ENCODE measurements around the gene CFAP46.

CFAP46 gene

GRCh38 chr10:132928261-132928660 lies 14.1 kb downstream of the CFAP46 start:
- no peak for ATAC-seq
- no peak for TF ChIP-seq ZNF565 (CRISPR knock-in tag; conservative IDR thresholded peaks at IDR 0.05; ENCODE audit: low read depth)
- TF ChIP-seq SNAI2 (CRISPR knock-in tag; IDR thresholded peaks at IDR 0.05) = no peak
- TF ChIP-seq ARNTL (CRISPR knock-in tag; IDR thresholded peaks at IDR 0.05; ENCODE audit: borderline replicate concordance, low read depth) = no peak
- TF ChIP-seq, protein P1, sequence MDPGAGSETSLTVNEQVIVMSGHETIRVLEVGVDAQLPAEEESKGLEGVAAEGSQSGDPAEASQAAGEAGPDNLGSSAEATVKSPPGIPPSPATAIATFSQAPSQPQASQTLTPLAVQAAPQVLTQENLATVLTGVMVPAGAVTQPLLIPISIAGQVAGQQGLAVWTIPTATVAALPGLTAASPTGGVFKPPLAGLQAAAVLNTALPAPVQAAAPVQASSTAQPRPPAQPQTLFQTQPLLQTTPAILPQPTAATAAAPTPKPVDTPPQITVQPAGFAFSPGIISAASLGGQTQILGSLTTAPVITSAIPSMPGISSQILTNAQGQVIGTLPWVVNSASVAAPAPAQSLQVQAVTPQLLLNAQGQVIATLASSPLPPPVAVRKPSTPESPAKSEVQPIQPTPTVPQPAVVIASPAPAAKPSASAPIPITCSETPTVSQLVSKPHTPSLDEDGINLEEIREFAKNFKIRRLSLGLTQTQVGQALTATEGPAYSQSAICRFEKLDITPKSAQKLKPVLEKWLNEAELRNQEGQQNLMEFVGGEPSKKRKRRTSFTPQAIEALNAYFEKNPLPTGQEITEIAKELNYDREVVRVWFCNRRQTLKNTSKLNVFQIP (CRISPR knock-in tag; IDR thresholded peaks at IDR 0.05; ENCODE audit: borderline replicate concordance, low read depth) = no peak
- TF ChIP-seq ZC3H10 (CRISPR knock-in tag; IDR thresholded peaks at IDR 0.05) = no peak
- TF ChIP-seq GLIS3 (CRISPR knock-in tag; IDR thresholded peaks at IDR 0.05) = no peak
- TF ChIP-seq RARB (CRISPR knock-in tag; IDR thresholded peaks at IDR 0.05) = no peak
- no peak for TF ChIP-seq TCF4 (CRISPR knock-in tag; IDR thresholded peaks at IDR 0.05; ENCODE audit: borderline replicate concordance)
- no peak for TF ChIP-seq CSDC2 (CRISPR knock-in tag; IDR thresholded peaks at IDR 0.05)

DNA sequence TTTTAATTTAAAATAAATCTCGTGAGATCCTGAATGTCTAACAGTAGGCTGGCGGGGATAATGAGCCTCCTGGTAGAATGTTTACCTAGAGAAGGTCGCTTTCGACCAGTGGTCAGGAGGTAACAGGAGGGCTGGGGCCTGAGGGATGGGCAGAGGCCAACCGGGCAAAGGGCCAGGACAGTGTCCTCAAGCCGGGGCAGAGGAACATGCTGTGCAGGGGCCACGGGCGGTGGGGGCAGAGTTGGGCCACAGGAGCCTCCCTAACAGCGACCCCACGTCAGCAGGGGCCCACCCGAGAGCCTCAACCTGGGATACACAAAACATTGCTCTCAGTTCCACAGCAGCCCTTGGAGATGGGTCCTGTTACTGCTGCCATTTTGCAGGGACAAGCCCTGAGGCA lies 14.5 kb downstream of the CFAP46 start:
- no peak for ATAC-seq
- TF ChIP-seq CSDC2 (CRISPR knock-in tag; IDR thresholded peaks at IDR 0.05) (no peak), BACH2 (CRISPR knock-in tag; IDR thresholded peaks at IDR 0.05; ENCODE audit: borderline replicate concordance) (no peak), ZFP3 (CRISPR knock-in tag; IDR thresholded peaks at IDR 0.05) (no peak), ZC3H10 (CRISPR knock-in tag; IDR thresholded peaks at IDR 0.05) (no peak)

GRCh38 chr10:132926777-132927650 lies 15.4 kb downstream of the CFAP46 start:
- TF ChIP-seq CSDC2 (CRISPR knock-in tag; IDR thresholded peaks at IDR 0.05) (no peak), SNAI2 (CRISPR knock-in tag; IDR thresholded peaks at IDR 0.05) (no peak), PPARA (CRISPR knock-in tag; IDR thresholded peaks at IDR 0.05; ENCODE audit: borderline replicate concordance) (no peak), ZFP3 (CRISPR knock-in tag; IDR thresholded peaks at IDR 0.05) (no peak), ZC3H10 (CRISPR knock-in tag; IDR thresholded peaks at IDR 0.05) (no peak), RARB (CRISPR knock-in tag; IDR thresholded peaks at IDR 0.05) (no peak)
- TF ChIP-seq, protein P2, sequence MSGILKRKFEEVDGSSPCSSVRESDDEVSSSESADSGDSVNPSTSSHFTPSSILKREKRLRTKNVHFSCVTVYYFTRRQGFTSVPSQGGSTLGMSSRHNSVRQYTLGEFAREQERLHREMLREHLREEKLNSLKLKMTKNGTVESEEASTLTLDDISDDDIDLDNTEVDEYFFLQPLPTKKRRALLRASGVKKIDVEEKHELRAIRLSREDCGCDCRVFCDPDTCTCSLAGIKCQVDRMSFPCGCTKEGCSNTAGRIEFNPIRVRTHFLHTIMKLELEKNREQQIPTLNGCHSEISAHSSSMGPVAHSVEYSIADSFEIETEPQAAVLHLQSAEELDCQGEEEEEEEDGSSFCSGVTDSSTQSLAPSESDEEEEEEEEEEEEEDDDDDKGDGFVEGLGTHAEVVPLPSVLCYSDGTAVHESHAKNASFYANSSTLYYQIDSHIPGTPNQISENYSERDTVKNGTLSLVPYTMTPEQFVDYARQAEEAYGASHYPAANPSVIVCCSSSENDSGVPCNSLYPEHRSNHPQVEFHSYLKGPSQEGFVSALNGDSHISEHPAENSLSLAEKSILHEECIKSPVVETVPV (CRISPR knock-in tag; IDR thresholded peaks at IDR 0.05) = no peak
- TF ChIP-seq, protein P1 (CRISPR knock-in tag; IDR thresholded peaks at IDR 0.05; ENCODE audit: borderline replicate concordance, low read depth) = no peak
- TF ChIP-seq, protein P3, sequence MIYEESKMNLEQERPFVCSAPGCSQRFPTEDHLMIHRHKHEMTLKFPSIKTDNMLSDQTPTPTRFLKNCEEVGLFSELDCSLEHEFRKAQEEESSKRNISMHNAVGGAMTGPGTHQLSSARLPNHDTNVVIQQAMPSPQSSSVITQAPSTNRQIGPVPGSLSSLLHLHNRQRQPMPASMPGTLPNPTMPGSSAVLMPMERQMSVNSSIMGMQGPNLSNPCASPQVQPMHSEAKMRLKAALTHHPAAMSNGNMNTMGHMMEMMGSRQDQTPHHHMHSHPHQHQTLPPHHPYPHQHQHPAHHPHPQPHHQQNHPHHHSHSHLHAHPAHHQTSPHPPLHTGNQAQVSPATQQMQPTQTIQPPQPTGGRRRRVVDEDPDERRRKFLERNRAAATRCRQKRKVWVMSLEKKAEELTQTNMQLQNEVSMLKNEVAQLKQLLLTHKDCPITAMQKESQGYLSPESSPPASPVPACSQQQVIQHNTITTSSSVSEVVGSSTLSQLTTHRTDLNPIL (CRISPR knock-in tag; IDR thresholded peaks at IDR 0.05; ENCODE audit: low read depth) = no peak

DNA sequence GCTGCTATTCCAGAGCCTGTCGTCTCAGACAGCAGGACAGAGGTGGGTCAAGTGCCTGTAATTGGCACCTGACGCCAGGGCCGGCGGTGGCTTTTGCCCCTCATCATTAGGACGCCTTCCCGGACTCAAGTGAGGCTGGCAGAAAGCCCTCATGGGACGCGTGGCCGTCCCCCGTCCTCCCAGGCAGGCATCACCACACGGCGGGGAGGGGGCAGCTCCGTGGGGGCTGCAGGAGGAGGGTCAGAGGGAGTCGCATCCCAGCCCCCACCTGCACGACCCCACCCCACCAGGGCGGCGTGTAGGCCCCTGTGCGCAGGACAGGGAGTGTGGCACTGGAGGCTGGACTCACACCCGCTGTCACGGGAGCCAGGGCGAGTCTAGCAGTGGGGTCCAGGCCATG lies 16.3 kb downstream of the CFAP46 start:
- TF ChIP-seq BACH2 (CRISPR knock-in tag; IDR thresholded peaks at IDR 0.05; ENCODE audit: borderline replicate concordance) (no peak), ZNF565 (CRISPR knock-in tag; conservative IDR thresholded peaks at IDR 0.05; ENCODE audit: low read depth) (no peak), ARNTL (CRISPR knock-in tag; IDR thresholded peaks at IDR 0.05; ENCODE audit: borderline replicate concordance, low read depth) (no peak), SNAI2 (CRISPR knock-in tag; IDR thresholded peaks at IDR 0.05) (no peak)
- TF ChIP-seq, protein P2 (CRISPR knock-in tag; IDR thresholded peaks at IDR 0.05) = no peak
- ATAC-seq = no peak

More at GRCh38 chr10:132926777-132927650, 15.4 kb downstream of the CFAP46 start:
- ATAC-seq = no peak

DNA sequence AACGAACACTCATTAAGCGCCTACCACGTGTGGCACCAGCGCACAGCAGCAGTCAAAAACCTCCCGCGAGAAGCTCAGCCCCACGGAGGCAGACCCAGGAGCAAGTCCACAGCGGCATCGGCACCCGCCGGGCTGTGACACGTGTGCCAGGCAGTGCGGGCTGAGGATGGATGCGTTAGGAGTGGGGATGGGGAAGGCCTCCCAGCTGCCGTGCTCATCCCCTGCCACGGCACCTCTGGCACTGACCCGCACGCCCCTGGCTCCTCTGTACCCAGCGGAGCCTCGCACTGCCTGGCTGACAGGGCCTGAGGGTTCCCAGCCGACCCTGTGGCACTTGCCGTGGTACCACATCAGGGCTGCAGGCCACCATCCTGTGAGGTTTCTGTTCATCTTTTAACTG lies 16.8 kb downstream of the CFAP46 start:
- no peak for ATAC-seq
- TF ChIP-seq TOX (CRISPR knock-in tag; IDR thresholded peaks at IDR 0.05; ENCODE audit: borderline replicate concordance) = no peak
- TF ChIP-seq, protein P4, sequence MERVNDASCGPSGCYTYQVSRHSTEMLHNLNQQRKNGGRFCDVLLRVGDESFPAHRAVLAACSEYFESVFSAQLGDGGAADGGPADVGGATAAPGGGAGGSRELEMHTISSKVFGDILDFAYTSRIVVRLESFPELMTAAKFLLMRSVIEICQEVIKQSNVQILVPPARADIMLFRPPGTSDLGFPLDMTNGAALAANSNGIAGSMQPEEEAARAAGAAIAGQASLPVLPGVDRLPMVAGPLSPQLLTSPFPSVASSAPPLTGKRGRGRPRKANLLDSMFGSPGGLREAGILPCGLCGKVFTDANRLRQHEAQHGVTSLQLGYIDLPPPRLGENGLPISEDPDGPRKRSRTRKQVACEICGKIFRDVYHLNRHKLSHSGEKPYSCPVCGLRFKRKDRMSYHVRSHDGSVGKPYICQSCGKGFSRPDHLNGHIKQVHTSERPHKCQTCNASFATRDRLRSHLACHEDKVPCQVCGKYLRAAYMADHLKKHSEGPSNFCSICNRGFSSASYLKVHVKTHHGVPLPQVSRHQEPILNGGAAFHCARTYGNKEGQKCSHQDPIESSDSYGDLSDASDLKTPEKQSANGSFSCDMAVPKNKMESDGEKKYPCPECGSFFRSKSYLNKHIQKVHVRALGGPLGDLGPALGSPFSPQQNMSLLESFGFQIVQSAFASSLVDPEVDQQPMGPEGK (CRISPR knock-in tag; IDR thresholded peaks at IDR 0.05; ENCODE audit: borderline replicate concordance) = no peak
- TF ChIP-seq, protein P3 (CRISPR knock-in tag; IDR thresholded peaks at IDR 0.05; ENCODE audit: low read depth) = no peak

Measured in SK-N-SH treated with all-trans-retinoic acid at 6 μM for 48 hours (cell line).